ENCODE data around the gene TMC5. TPM values are rescaled to one million over a fixed set of nuclear protein-coding genes. Genes with fewer than 3 reads are reported as not detected.

TMC5 gene
- total and polyA plus RNA-seq, 2 of the 8 experiments (the other 6 are each of a cell fraction or from before 2014, with no cell fraction given), result 1.6 to 1.8 TPM

DNA sequence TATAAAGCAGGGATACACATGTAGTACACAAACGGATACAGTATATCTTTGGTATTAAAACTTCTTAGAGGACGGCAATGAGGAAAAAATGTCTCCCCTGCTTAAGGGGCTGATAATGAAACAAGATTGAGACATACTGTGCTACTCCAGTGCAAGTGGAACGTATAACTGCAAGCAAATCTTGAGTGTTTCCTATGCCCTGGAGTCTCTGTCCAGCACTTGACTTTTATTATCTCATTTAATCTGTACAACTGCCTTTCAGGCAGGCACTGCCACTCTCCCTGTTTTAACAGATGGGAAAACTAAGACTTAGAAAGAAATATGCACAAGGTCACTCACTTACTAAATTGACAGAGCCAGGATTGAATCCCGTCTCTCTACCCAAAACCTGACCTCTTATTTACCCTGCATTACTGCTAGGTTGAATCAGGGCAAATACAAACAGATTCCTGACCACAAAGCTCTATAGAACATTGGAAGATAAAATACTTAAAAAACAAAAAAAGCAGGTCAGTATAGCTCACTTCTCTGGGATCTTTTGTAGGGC lies 28.7 kb downstream of the TMC5 start:
- Histone ChIP-seq H2AFZ (ENCODE audit: low read length) (no peak overlapping the region), H2BK15ac (ENCODE audit: low read length) (no peak overlapping the region), H2BK20ac (ENCODE audit: low read length) (no peak overlapping the region), H3K27me3 (replicated peaks in 1 of 4; ENCODE audit: control insufficient read depth in 3 of 4, extremely low read depth in 1 of 4, insufficient read depth in 3 of 4, low read length in 3 of 4) (no peaks in the 10 kb centered on the region), H3K4me1 (replicated peaks in 1 of 4; ENCODE audit: control insufficient read depth in 3 of 4, insufficient read depth in 4 of 4, low read length in 3 of 4) (no peaks in the 10 kb centered on the region), H2BK120ac (replicated peaks; ENCODE audit: low read depth, low read length) (no peak overlapping the region), H3K4ac (replicated peaks; ENCODE audit: insufficient read length, low read depth, low read length) (no peak overlapping the region), H2BK12ac (ENCODE audit: low read depth, low read length) (no peak overlapping the region), H3K9me3 (ENCODE audit: insufficient read depth in 2 of 2, low read depth in 1 of 2, low read length in 1 of 2) (no peaks in the 10 kb centered on the region), H3K79me1 (ENCODE audit: low read depth, low read length) (no peaks in the 10 kb centered on the region), H2BK5ac (ENCODE audit: low read depth, low read length) (no peak overlapping the region), H3K36me3 (ENCODE audit: control insufficient read depth in 2 of 4, insufficient read depth in 4 of 4, low read length in 3 of 4) (no peaks in the 10 kb centered on the region), H3K79me2 (ENCODE audit: control insufficient read depth in 1 of 2, insufficient read depth in 2 of 2, low read length in 2 of 2) (no peaks in the 10 kb centered on the region), H4K20me1 (replicated peaks in 1 of 2; ENCODE audit: control insufficient read depth in 1 of 2, insufficient read depth in 2 of 2, low read length in 2 of 2) (peaks cover 0 to 2% of the 10 kb centered on the region in 2 experiments), H3K18ac (ENCODE audit: extremely low read depth, low read length) (no peak overlapping the region), H4K8ac (ENCODE audit: extremely low read depth, insufficient read depth, low read length) (no peak overlapping the region), H3K9ac (replicated peaks in 1 of 4; ENCODE audit: extremely low read depth in 1 of 4, low read depth in 3 of 4, low read length in 3 of 4) (no peak overlapping the region), H4K91ac (replicated peaks; ENCODE audit: insufficient read length, low read length) (no peak overlapping the region), H4K5ac (ENCODE audit: insufficient read length, low read depth, low read length) (no peak overlapping the region), H3K56ac (replicated peaks; ENCODE audit: insufficient read length, low read depth, low read length) (no peak overlapping the region), H3K23me2 (ENCODE audit: low read depth, low read length) (peaks cover 5% of the 10 kb centered on the region; the same call in 1 of the 2 replicates), H2AK5ac (ENCODE audit: low read depth, low read length) (no peak overlapping the region), H3K14ac (ENCODE audit: insufficient read length) (no peak overlapping the region), H3K23ac (ENCODE audit: insufficient read length) (no peak overlapping the region), H3K4me3 (ENCODE audit: extremely low read depth in 1 of 4, insufficient read depth in 2 of 4, low read depth in 3 of 4, low read length in 4 of 4) (no peak overlapping the region), H3K27ac (ENCODE audit: low read depth, low read length) (no peak overlapping the region), H3K4me2 (ENCODE audit: insufficient read depth in 1 of 2, low read depth in 2 of 2, low read length in 2 of 2) (no peak overlapping the region)
- TF ChIP-seq TAF1 (IDR thresholded peaks at IDR 0.05; ENCODE audit: low read depth, low read length) (no peak), POU5F1 (IDR thresholded peaks at IDR 0.05; ENCODE audit: low read depth, low read length) (no peak), SAP30 (IDR thresholded peaks at IDR 0.05; ENCODE audit: insufficient read depth, insufficient replicate concordance, low read length) (no peak), BCL11A (IDR thresholded peaks at IDR 0.05; ENCODE audit: low read depth in 2 of 2, low read length in 2 of 2) (no peak), HDAC2 (IDR thresholded peaks at IDR 0.05; ENCODE audit: borderline replicate concordance in 1 of 2, low read depth in 2 of 2, low read length in 2 of 2) (no peak), TBP (IDR thresholded peaks at IDR 0.05; ENCODE audit: low read depth, low read length) (no peak), EZH2 (IDR thresholded peaks at IDR 0.05; ENCODE audit: low read depth, low read length, severe bottlenecking) (no peak), MAFK (IDR thresholded peaks at IDR 0.05; ENCODE audit: low read depth, low read length) (no peak), PHF8 (conservative IDR thresholded peaks at IDR 0.05; ENCODE audit: low read depth, low read length) (no peak), KDM1A (IDR thresholded peaks at IDR 0.05; ENCODE audit: borderline replicate concordance, low read length) (no peak)
- ChIA-PET POLR2A (ENCODE audit: partially characterized antibody) (no interaction called here), CTCF (ENCODE audit: partially characterized antibody) (interaction anchor here (1.1 to 2.4 kb wide), 3 partner anchors 9 to 265 kb away, joined by 3 to 14 read pairs (median 6); no protein-coding TSS in a partner anchor)
- no peak for DNase-seq (ENCODE audit: low read depth in 1 of 2, low spot score in 2 of 2)
- FAIRE-seq, result no peak
- WGBS, 2 experiments (ENCODE audit: extremely low coverage in 1 of 2, insufficient coverage in 1 of 2, insufficient read length in 1 of 2, insufficient replicate concordance in 2 of 2, low coverage in 1 of 2, low lambda C conversion rate in 2 of 2, missing lambda C conversion rate in 1 of 2), result 92% methylated on average over 4 of the region's 4 CpGs; no CpG with 5 or more reads in 1 of the 2 experiments
